DND-41 (cell line): ENCODE measurements around the gene ADAMTS19.

Source experiments
- ATAC-seq: fragments of 200-7000 bp; cut with Tn5 transposase; 3 replicates; pipeline ENCODE4 v1.9.1; 2021; ENCODE audit warnings: low read depth; ENCODE audit not compliant: insufficient read depth
- DNase-seq: peaks from one replicate; pipeline ENCODE4 v3.0.0-alpha.2; 2020
- H2AFZ ChIP-seq: 2 replicates; pipeline ENCODE4 v1.6.0; 2012; ENCODE audit warnings: low read depth, low read length
- H3K27ac ChIP-seq: 2 replicates; pipeline ENCODE4 v1.5.1; 2012; ENCODE audit warnings: low read length, inconsistent platforms
- H3K27me3 ChIP-seq: fragments of 200-600 bp; sonication (generic); 2 replicates; pipeline ENCODE4 v1.6.0; 2012; ENCODE audit warnings: low read length, mild to moderate bottlenecking, inconsistent platforms; ENCODE audit not compliant: insufficient read depth, poor library complexity
- H3K36me3 ChIP-seq: 2 replicates; pipeline ENCODE4 v1.5.1; 2012; ENCODE audit warnings: low read length, inconsistent platforms; ENCODE audit not compliant: insufficient read depth
- H3K4me1 ChIP-seq: 2 replicates; pipeline ENCODE4 v1.5.1; 2012; ENCODE audit warnings: mild to moderate bottlenecking, low read length; ENCODE audit not compliant: insufficient read depth
- H3K4me2 ChIP-seq: 2 replicates; pipeline ENCODE4 v1.6.0; 2012; ENCODE audit warnings: mild to moderate bottlenecking, moderate library complexity, low read length, inconsistent platforms; ENCODE audit not compliant: insufficient read depth
- H3K4me3 ChIP-seq, 2 experiments: fragments of 200-600 bp in 1 of 2; shearing (Covaris generic) in 1 of 2; 2 replicates each; pipeline ENCODE4 v1.5.1; 2012 to 2016; ENCODE audit warnings: inconsistent platforms in 2 of 2, low read length in 2 of 2, mild to moderate bottlenecking in 2 of 2, low read depth in 1 of 2, moderate library complexity in 1 of 2
- H3K79me2 ChIP-seq: 2 replicates; pipeline ENCODE4 v1.6.0; 2012; ENCODE audit warnings: low read length, inconsistent platforms; ENCODE audit not compliant: insufficient read depth
- H3K9ac ChIP-seq: 2 replicates; pipeline ENCODE4 v1.6.0; 2012; ENCODE audit warnings: low read depth, mild to moderate bottlenecking, inconsistent platforms, low read length, moderate library complexity
- H3K9me3 ChIP-seq: 2 replicates; pipeline ENCODE4 v1.5.1; 2012; ENCODE audit warnings: low read length, moderate library complexity, mild to moderate bottlenecking, inconsistent platforms; ENCODE audit not compliant: insufficient read depth, severe bottlenecking
- H4K20me1 ChIP-seq: 2 replicates; pipeline ENCODE4 v1.6.0; 2012; ENCODE audit warnings: low read length; ENCODE audit not compliant: insufficient read depth
- EZH2 ChIP-seq: IDR thresholded peaks from 3 replicates; pipeline ENCODE4 v1.6.1; 2012; ENCODE audit warnings: borderline replicate concordance, low read depth, mild to moderate bottlenecking, moderate library complexity, low read length, inconsistent platforms; ENCODE audit not compliant: severe bottlenecking
- TF ChIP-seq, protein P1 (sequence below): IDR thresholded peaks from 2 replicates; pipeline ENCODE4 v1.5.1; 2012; ENCODE audit warnings: borderline replicate concordance, low read length, moderate library complexity, mild to moderate bottlenecking; ENCODE audit not compliant: poor library complexity, severe bottlenecking; ENCODE audit errors: extremely low read depth

ADAMTS19 gene

DNA sequence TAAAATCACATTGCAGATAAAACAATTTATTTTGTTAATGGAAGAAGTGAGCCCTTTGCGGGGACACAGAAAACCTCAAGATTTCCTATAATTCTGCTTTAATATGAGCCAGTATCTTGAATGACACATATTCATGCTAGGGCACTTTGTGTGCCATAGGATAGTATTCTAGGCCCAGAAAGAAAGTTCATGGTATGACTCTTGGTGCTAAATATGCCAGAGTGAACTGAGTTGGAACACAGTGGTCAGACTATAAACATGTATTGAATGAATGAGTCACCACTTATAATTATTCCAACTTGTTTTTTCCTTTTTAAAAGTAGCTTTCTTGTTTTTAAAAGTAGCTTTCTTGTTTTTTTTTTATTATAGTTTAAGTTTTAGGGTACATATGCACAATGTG is 46.0 kb downstream of the ADAMTS19 start:
- H3K4me3 ChIP-seq: no peak overlapping the region
- H3K4me1 ChIP-seq: no peaks in the 10 kb centered on the region
- H2AFZ ChIP-seq: no peak overlapping the region
- no peaks in the 10 kb centered on the region for H3K36me3 ChIP-seq
- H4K20me1 ChIP-seq: no peaks in the 10 kb centered on the region
- H3K27me3 ChIP-seq: no peaks in the 10 kb centered on the region
- H3K27ac ChIP-seq: no peak overlapping the region
- DNase-seq (no peak), ATAC-seq (no peak)
- no peak overlapping the region for H3K9ac ChIP-seq
- TF ChIP-seq, protein P1, sequence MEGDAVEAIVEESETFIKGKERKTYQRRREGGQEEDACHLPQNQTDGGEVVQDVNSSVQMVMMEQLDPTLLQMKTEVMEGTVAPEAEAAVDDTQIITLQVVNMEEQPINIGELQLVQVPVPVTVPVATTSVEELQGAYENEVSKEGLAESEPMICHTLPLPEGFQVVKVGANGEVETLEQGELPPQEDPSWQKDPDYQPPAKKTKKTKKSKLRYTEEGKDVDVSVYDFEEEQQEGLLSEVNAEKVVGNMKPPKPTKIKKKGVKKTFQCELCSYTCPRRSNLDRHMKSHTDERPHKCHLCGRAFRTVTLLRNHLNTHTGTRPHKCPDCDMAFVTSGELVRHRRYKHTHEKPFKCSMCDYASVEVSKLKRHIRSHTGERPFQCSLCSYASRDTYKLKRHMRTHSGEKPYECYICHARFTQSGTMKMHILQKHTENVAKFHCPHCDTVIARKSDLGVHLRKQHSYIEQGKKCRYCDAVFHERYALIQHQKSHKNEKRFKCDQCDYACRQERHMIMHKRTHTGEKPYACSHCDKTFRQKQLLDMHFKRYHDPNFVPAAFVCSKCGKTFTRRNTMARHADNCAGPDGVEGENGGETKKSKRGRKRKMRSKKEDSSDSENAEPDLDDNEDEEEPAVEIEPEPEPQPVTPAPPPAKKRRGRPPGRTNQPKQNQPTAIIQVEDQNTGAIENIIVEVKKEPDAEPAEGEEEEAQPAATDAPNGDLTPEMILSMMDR: no peak
- TF ChIP-seq EZH2: no peak
- H3K9me3 ChIP-seq: no peaks in the 10 kb centered on the region
- no peak overlapping the region for H3K4me2 ChIP-seq
- H3K79me2 ChIP-seq: no peaks in the 10 kb centered on the region

- no peak overlapping the region for H3K27ac ChIP-seq
- no peak overlapping the region for H3K4me3 ChIP-seq
- H2AFZ ChIP-seq: no peak overlapping the region
- no peaks in the 10 kb centered on the region for H4K20me1 ChIP-seq
- no peaks in the 10 kb centered on the region for H3K36me3 ChIP-seq
- no peak for DNase-seq
- H3K79me2 ChIP-seq: no peaks in the 10 kb centered on the region
- H3K9ac ChIP-seq: no peak overlapping the region
- no peaks in the 10 kb centered on the region for H3K4me1 ChIP-seq
- TF ChIP-seq EZH2: no peak
- TF ChIP-seq, protein P1: no peak
- H3K27me3 ChIP-seq: no peaks in the 10 kb centered on the region
- no peaks in the 10 kb centered on the region for H3K9me3 ChIP-seq
- no peak for ATAC-seq
- H3K4me2 ChIP-seq: no peak overlapping the region
Measured at GRCh38 chr5:129506950-129507349, 46.9 kb downstream of the ADAMTS19 start.

- no peaks in the 10 kb centered on the region for H3K4me1 ChIP-seq
- H3K9ac ChIP-seq: no peak overlapping the region
- no peak for ATAC-seq
- no peak overlapping the region for H2AFZ ChIP-seq
- no peaks in the 10 kb centered on the region for H3K9me3 ChIP-seq
- no peak for DNase-seq
- H3K36me3 ChIP-seq: no peaks in the 10 kb centered on the region
- no peaks in the 10 kb centered on the region for H3K27me3 ChIP-seq
- no peak overlapping the region for H3K4me3 ChIP-seq
- no peaks in the 10 kb centered on the region for H4K20me1 ChIP-seq
- H3K27ac ChIP-seq: no peak overlapping the region
- H3K79me2 ChIP-seq: no peaks in the 10 kb centered on the region
- TF ChIP-seq, protein P1: no peak
- no peak for TF ChIP-seq EZH2
- no peak overlapping the region for H3K4me2 ChIP-seq
Measured at GRCh38 chr5:129507527-129507926, 47.4 kb downstream of the ADAMTS19 start.

DNA sequence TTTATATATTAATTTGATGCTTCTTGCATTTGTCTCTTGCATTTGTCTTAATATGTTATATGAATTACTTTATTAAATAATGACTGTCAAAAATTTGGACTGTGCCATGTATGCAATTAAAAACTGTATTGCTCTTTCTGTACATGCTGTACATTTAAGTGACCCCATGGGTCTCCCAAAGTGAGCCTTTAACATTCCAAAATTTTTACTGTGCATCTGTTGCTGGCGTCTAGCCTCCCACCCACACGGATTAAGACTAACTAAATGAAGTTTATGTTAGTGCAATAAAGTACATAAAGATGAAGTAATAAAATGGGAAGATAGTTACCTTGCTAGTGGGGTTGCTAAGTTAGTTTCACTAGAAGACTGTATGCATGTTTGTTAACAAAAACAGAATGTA is 48.5 kb downstream of the ADAMTS19 start:
- no peak overlapping the region for H3K4me2 ChIP-seq
- H3K9ac ChIP-seq: no peak overlapping the region
- H3K9me3 ChIP-seq: no peaks in the 10 kb centered on the region
- no peaks in the 10 kb centered on the region for H3K27me3 ChIP-seq
- no peak overlapping the region for H3K4me3 ChIP-seq
- H3K4me1 ChIP-seq: no peaks in the 10 kb centered on the region
- no peak overlapping the region for H3K27ac ChIP-seq
- H4K20me1 ChIP-seq: no peaks in the 10 kb centered on the region
- no peaks in the 10 kb centered on the region for H3K36me3 ChIP-seq
- no peak for ATAC-seq
- no peaks in the 10 kb centered on the region for H3K79me2 ChIP-seq
- H2AFZ ChIP-seq: no peak overlapping the region
- no peak for DNase-seq
- no peak for TF ChIP-seq EZH2
- TF ChIP-seq, protein P1: no peak
